ENCODE measurements around the gene CRYBG1. TPM values are rescaled to one million over a fixed set of nuclear protein-coding genes. Genes with fewer than 3 reads are reported as not detected.

The CRYBG1 gene
- polyA plus RNA-seq, 1 donor from 2014 or later: 0.73 TPM

- H3K27me3 ChIP-seq (ENCODE audit: insufficient read depth, low read depth, low read length): peaks cover 74% of the 10 kb centered on the region
- no peak overlapping the region for H3K27ac ChIP-seq (ENCODE audit: low read length)
- no peaks in the 10 kb centered on the region for H3K9me2 ChIP-seq (ENCODE audit: insufficient read depth, low read length)
- peak overlapping the region; percentile 75 for H3K4me3 ChIP-seq (ENCODE audit: low read length)
- no peak overlapping the region for H2AFZ ChIP-seq (ENCODE audit: low read depth, low read length)
- H3F3A ChIP-seq (ENCODE audit: insufficient read depth, low read length, poor library complexity, severe bottlenecking): no peaks in the 10 kb centered on the region
- no peaks in the 10 kb centered on the region for H3K36me3 ChIP-seq (ENCODE audit: insufficient read depth, low read length)
- H3K9ac ChIP-seq (ENCODE audit: low read length): no peak overlapping the region
- no peak overlapping the region for H3K4me2 ChIP-seq (ENCODE audit: low read length)
- H4K20me1 ChIP-seq (ENCODE audit: insufficient read depth): no peaks in the 10 kb centered on the region
- TF ChIP-seq EP300 (conservative IDR thresholded peaks at IDR 0.05; ENCODE audit: poor library complexity, severe bottlenecking) (no peak), RAD21 (conservative IDR thresholded peaks at IDR 0.05) (no peak), REST (IDR thresholded peaks at IDR 0.05; ENCODE audit: borderline replicate concordance) (no peak), POLR2AphosphoS5 (IDR thresholded peaks at IDR 0.05) (no peak), CTCF (IDR thresholded peaks at IDR 0.05; ENCODE audit: poor library complexity, severe bottlenecking) (no peak), EZH2 (IDR thresholded peaks at IDR 0.05; ENCODE audit: borderline replicate concordance, insufficient read depth, low read length, poor library complexity, severe bottlenecking) (no peak), SMC3 (conservative IDR thresholded peaks at IDR 0.05; ENCODE audit: poor library complexity) (no peak), TAF1 (IDR thresholded peaks at IDR 0.05; ENCODE audit: low read depth) (no peak), MXI1 (conservative IDR thresholded peaks at IDR 0.05; ENCODE audit: poor library complexity, severe bottlenecking) (no peak)
- H3K9me3 ChIP-seq (ENCODE audit: low read length): peaks cover 7% of the 10 kb centered on the region
- H3K79me2 ChIP-seq (replicated peaks; ENCODE audit: insufficient read depth, low read length): no peaks in the 10 kb centered on the region
These were observed 152.6 kb downstream of the CRYBG1 start for GRCh38 chr6:106512968-106513574.

GRCh38 chr6:106513808-106514582, 153.5 kb downstream of the CRYBG1 start:
- no peak overlapping the region for H3K4me2 ChIP-seq (ENCODE audit: low read length)
- H4K20me1 ChIP-seq (ENCODE audit: insufficient read depth): no peaks in the 10 kb centered on the region
- H3K79me2 ChIP-seq (replicated peaks; ENCODE audit: insufficient read depth, low read length): no peaks in the 10 kb centered on the region
- no peaks in the 10 kb centered on the region for H3K9me2 ChIP-seq (ENCODE audit: insufficient read depth, low read length)
- no peak overlapping the region for H3K27ac ChIP-seq (ENCODE audit: low read length)
- H3K4me3 ChIP-seq (ENCODE audit: low read length): no peak overlapping the region
- H3K9me3 ChIP-seq (ENCODE audit: low read length): no peaks in the 10 kb centered on the region
- H3K36me3 ChIP-seq (ENCODE audit: insufficient read depth, low read length): no peaks in the 10 kb centered on the region
- peaks cover 65% of the 10 kb centered on the region for H3K27me3 ChIP-seq (ENCODE audit: insufficient read depth, low read depth, low read length)
- H3K9ac ChIP-seq (ENCODE audit: low read length): no peak overlapping the region
- TF ChIP-seq REST (IDR thresholded peaks at IDR 0.05; ENCODE audit: borderline replicate concordance) (no peak), EZH2 (IDR thresholded peaks at IDR 0.05; ENCODE audit: borderline replicate concordance, insufficient read depth, low read length, poor library complexity, severe bottlenecking) (no peak), CTCF (IDR thresholded peaks at IDR 0.05; ENCODE audit: poor library complexity, severe bottlenecking) (no peak), SMC3 (conservative IDR thresholded peaks at IDR 0.05; ENCODE audit: poor library complexity) (no peak), POLR2AphosphoS5 (IDR thresholded peaks at IDR 0.05) (no peak), RAD21 (conservative IDR thresholded peaks at IDR 0.05) (no peak), TAF1 (IDR thresholded peaks at IDR 0.05; ENCODE audit: low read depth) (no peak), MXI1 (conservative IDR thresholded peaks at IDR 0.05; ENCODE audit: poor library complexity, severe bottlenecking) (no peak)
- H3F3A ChIP-seq (ENCODE audit: insufficient read depth, low read length, poor library complexity, severe bottlenecking): no peaks in the 10 kb centered on the region
- H2AFZ ChIP-seq (ENCODE audit: low read depth, low read length): no peak overlapping the region
